ENCODE data around the gene ENC1.

Gene ENC1

GRCh38 chr5:74599148-74599547 is 41.4 kb downstream of the ENC1 start:
- DNase-seq: no peak

- no peak for DNase-seq
Observed at GRCh38 chr5:74598731-74599130, 41.8 kb downstream of the ENC1 start.

- DNase-seq: no peak
Observed at GRCh38 chr5:74596927-74597326, 43.6 kb downstream of the ENC1 start.

- no peak for DNase-seq
Observed at GRCh38 chr5:74595143-74595925, 45.2 kb downstream of the ENC1 start.

DNA sequence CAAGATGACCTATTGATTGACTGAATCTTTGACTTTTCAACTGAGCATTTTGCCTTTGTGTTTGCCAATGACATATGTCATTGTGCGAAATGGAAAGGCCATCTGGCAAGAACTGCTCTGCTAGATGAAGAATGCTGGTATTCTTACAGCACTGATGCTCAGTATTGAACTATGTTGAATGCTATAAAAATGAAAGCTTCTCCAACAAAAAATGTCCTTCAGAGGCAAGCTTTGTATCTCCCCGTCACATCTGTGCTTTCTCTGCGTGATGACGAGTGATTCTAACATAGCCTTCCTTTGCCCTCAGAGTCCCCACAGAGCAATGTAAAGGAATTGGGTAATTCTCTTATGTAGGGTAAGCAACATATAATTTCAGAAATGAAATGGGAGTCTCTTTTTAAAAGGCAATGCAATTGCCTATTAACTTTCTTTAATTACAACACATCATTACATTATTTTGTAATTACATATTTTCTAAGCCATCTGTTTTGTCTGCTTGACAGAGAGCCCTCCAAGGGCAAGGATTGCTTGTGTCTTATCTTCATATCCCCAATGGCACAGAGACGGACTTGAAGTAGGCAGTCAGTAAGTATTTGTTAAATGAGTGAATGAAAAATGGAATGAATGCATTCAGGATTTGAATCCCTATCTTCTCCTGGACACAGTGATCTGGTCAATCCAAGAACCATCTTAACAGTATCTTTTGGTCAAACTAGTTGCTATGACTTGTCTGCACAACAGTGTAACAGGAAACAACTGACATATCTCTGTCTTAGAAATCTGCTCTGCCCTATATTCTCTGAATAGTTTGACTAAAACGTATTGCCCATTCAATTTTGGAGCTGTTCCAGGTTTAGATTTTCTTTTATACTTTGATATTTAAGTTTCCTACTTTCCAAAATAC is 46.1 kb downstream of the ENC1 start:
- DNase-seq: no peak

GRCh38 chr5:74589204-74590056 is 51.1 kb downstream of the ENC1 start:
- DNase-seq: no peak

DNA sequence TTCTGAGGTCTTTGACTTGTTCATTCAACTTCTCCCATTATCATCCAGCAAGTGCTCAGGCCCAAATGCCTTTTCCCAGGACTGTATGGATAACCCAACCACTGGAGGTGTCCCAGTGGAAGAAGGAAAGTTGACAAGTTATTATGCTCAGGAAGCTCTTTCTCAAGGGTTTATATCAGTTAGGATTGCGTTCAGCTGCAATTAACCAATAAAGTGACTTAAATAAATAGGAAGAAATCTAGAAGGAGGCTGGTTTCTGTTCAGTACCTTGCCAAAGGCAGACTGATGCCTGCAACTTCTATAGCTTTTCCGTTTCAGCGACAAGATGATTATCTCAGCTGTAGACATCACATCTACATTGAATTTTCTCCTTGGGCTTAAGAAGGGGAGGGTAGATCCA is 52.1 kb downstream of the ENC1 start:
- DNase-seq: no peak

GRCh38 chr5:74587890-74588289 is 52.6 kb downstream of the ENC1 start:
- DNase-seq: no peak

DNA sequence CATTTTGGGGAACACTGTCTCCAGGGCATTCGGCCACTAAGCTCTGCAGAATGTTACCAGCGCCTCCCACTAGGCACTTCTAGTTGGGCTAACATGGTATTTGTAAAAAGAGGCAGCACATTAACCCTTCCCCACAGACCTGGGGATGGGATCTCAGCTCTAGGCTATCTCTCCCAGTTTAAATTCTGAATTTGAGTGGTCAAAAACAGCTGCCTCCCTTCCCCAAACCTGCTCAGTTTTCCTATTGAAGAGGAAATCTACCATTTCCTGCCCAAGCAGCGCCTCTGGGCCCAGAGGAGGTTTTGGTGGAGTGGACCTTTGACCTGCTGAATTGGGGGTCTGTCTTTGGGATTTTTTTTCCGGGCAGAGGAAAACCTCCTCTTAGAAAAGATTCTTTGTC is 53.2 kb downstream of the ENC1 start:
- DNase-seq: no peak

DNA sequence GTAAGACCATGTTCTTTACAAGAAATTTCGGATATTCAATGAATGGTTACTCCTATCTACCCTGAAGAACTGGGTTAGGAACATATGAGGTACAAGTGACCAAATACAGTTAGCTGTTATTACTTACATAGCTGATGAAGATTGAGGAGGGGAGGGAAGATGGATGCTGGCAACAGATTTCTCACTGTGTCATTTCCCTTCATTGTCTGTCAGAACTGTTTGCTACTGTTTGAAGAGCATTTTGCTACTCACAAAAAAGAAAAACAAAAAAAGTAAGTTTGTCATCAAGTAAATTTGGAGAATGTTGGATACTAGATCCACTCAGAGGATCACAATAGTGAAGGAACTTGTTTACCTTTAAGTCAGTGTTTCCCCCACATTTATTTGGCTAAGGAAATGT is 53.7 kb downstream of the ENC1 start:
- no peak for DNase-seq

GRCh38 chr5:74582853-74583252 is 57.7 kb downstream of the ENC1 start:
- no peak for DNase-seq

- DNase-seq: no peak
Observed at GRCh38 chr5:74581988-74582365, 58.6 kb downstream of the ENC1 start.

DNA sequence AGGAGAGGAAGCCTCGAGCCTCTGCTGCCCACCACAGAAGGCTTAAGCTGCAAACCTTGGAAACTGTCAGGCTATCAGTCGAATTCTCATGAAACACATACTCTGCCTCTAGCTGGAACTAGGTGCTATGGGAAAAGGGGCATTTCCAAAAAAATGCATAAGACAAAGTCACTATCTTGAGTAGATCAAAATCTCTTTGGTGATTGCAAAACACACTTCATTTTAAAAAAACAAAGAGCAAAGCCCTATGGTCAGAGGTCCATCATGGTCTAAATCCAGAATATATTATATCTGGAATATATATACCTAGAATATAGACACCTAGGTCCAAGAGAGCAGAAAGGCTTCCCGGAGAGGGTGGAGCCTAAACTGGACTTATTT is 59.8 kb downstream of the ENC1 start:
- no peak for DNase-seq

DNA sequence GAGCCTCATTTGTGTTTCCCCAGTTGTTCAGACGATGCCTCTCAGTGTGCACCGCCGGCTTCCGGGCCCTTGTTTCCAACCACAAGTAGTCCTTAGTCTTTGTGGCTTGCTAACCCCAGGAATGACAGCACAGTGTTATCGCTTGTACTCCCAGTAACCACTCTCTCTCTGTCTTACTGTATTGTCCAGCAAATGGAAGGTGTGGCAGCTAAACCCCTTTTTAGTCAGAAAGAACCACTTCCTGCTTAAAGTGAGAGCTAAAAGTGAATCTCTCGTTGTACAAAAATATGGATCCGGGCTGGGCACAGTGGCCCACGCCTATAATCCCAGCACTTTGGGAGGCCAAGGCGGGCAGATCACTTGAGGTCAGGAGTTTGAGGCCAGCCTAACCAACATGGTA is 61.3 kb downstream of the ENC1 start:
- DNase-seq: no peak

DNA sequence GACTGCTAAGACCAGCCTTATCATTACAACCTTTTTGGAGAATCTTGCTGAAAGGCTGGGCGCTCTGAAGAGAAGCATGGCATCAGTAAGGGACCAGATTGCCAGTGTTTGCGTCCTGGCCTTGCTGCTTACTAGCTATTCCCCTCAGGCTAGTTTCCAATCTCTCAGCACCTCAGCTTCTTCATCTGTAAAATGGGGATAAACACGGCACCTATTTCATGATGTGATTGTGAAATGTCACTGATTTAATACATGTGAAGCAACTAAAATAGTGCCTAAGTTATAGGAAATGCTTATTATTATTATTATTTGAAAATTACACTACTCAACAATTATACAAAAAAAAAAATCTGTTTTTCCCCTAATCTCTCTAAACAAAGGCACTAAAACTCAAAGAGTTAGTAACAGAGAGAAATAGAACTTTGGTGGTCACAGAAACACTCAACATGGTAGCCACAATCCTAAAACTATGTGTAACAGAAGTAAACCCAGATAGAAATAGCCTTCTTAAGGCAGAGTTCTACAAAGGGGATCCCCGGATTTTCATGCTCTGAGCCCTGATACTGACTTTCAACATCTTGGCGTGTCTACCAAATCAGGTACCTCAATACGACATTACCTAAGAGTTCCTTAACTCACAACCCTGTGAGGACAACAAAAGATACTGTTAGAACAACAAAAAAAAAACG is 62.0 kb downstream of the ENC1 start:
- DNase-seq: no peak
